SU-DHL-6 (cell line): ENCODE results near the gene KCNJ18.
"Not testable (repeated sequence)": the region's sequence is repeated elsewhere in the genome, so short reads cannot be mapped to it uniquely, and the experiment has no call there.

Experiments
- EZH2phosphoT487 ChIP-seq: fragments of 200-600 bp; sonication (generic), shearing (Covaris generic); conservative IDR thresholded peaks from 2 replicates; pipeline ENCODE4 v1.6.1; 2018; ENCODE audit warnings: mild to moderate bottlenecking, antibody characterized with exemption, low read length, moderate library complexity, mixed read lengths
- TF ChIP-seq, protein P1 (sequence below): fragments of 200-600 bp; sonication (generic); IDR thresholded peaks from one replicate; pipeline ENCODE4 v1.5.1; 2017; ENCODE audit warnings: antibody characterized with exemption, mild to moderate bottlenecking, low read length, moderate library complexity; ENCODE audit not compliant: insufficient read depth, poor library complexity, severe bottlenecking

- TF ChIP-seq, protein P1, sequence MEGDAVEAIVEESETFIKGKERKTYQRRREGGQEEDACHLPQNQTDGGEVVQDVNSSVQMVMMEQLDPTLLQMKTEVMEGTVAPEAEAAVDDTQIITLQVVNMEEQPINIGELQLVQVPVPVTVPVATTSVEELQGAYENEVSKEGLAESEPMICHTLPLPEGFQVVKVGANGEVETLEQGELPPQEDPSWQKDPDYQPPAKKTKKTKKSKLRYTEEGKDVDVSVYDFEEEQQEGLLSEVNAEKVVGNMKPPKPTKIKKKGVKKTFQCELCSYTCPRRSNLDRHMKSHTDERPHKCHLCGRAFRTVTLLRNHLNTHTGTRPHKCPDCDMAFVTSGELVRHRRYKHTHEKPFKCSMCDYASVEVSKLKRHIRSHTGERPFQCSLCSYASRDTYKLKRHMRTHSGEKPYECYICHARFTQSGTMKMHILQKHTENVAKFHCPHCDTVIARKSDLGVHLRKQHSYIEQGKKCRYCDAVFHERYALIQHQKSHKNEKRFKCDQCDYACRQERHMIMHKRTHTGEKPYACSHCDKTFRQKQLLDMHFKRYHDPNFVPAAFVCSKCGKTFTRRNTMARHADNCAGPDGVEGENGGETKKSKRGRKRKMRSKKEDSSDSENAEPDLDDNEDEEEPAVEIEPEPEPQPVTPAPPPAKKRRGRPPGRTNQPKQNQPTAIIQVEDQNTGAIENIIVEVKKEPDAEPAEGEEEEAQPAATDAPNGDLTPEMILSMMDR, result not testable (repeated sequence)
- not testable (repeated sequence) for TF ChIP-seq EZH2phosphoT487
Measured at GRCh38 chr17:21722268-21722667, 29.9 kb downstream of the KCNJ18 start.
